Fibroblast of mammary gland (primary cell): ENCODE measurements around the gene DSCAML1.

Experiments used
- DNase-seq: peaks from one replicate; pipeline ENCODE4 v3.0.0-alpha.2; 2010; ENCODE audit warnings: low read depth
- H3K4me3 ChIP-seq: 2 replicates; pipeline ENCODE4 v1.5.1; 2011; ENCODE audit warnings: low read depth, mild to moderate bottlenecking, low read length, moderate library complexity; ENCODE audit not compliant: control insufficient read depth
- TF ChIP-seq, protein P1 (sequence below): conservative IDR thresholded peaks from 2 replicates; pipeline ENCODE4 v1.5.1; 2011; ENCODE audit warnings: low read depth, low read length, inconsistent platforms; ENCODE audit not compliant: control insufficient read depth, insufficient read depth

DSCAML1 gene

DNA sequence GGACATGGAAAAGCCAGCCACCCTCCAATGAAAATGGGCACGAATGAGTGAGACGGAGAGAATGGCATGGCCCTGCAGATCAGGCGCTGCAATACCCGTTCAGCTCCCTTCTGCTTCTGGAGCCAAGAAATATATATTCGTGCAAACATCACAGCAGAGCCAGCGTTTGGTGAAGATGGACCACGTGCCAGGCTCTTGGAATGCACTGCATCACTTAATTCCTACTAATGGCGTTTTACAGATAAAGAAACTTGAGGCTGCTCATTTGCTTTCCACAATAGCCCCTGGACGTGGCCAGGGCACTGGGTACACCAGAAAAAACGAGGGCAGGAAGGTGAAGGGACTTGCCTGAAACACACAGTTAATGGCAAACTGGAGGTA, 29.2 kb upstream of the DSCAML1 start:
- H3K4me3 ChIP-seq, result no peak overlapping the region
- DNase-seq, result no peak
- TF ChIP-seq, protein P1, sequence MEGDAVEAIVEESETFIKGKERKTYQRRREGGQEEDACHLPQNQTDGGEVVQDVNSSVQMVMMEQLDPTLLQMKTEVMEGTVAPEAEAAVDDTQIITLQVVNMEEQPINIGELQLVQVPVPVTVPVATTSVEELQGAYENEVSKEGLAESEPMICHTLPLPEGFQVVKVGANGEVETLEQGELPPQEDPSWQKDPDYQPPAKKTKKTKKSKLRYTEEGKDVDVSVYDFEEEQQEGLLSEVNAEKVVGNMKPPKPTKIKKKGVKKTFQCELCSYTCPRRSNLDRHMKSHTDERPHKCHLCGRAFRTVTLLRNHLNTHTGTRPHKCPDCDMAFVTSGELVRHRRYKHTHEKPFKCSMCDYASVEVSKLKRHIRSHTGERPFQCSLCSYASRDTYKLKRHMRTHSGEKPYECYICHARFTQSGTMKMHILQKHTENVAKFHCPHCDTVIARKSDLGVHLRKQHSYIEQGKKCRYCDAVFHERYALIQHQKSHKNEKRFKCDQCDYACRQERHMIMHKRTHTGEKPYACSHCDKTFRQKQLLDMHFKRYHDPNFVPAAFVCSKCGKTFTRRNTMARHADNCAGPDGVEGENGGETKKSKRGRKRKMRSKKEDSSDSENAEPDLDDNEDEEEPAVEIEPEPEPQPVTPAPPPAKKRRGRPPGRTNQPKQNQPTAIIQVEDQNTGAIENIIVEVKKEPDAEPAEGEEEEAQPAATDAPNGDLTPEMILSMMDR, result no peak

DNA sequence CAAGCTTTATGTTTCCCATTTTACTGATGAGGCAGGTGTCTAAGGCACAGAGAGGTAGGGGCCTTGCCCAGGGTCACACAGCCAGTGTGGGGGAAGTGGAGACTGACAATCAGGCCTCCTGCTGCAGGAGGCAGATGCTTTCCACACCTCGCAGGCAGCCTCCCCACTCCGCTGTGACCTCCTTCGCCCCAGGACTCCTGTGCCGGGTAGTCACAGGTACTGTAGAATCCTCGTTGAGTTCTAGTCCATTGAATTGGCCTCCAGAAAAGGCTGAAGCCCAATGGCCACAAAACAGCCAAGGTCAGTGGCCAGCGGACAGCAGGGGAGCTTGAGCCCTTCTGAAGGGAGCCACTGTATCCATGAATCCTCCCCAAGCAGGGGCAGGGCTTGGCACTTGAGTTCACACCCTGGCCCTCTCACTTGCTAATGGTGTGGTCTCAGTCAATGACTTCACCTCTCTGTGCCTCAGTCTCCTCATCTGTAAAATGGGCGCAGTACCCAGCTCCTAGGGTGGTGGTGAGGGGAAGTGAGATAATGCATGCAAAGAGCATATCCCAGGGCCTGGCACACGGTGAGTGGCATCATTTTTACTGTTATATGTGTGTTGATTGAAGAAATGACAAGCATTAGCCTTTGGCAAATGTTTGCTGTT, 28.6 kb upstream of the DSCAML1 start:
- no peak overlapping the region for H3K4me3 ChIP-seq
- TF ChIP-seq, protein P1, result no peak
- no peak for DNase-seq

DNA sequence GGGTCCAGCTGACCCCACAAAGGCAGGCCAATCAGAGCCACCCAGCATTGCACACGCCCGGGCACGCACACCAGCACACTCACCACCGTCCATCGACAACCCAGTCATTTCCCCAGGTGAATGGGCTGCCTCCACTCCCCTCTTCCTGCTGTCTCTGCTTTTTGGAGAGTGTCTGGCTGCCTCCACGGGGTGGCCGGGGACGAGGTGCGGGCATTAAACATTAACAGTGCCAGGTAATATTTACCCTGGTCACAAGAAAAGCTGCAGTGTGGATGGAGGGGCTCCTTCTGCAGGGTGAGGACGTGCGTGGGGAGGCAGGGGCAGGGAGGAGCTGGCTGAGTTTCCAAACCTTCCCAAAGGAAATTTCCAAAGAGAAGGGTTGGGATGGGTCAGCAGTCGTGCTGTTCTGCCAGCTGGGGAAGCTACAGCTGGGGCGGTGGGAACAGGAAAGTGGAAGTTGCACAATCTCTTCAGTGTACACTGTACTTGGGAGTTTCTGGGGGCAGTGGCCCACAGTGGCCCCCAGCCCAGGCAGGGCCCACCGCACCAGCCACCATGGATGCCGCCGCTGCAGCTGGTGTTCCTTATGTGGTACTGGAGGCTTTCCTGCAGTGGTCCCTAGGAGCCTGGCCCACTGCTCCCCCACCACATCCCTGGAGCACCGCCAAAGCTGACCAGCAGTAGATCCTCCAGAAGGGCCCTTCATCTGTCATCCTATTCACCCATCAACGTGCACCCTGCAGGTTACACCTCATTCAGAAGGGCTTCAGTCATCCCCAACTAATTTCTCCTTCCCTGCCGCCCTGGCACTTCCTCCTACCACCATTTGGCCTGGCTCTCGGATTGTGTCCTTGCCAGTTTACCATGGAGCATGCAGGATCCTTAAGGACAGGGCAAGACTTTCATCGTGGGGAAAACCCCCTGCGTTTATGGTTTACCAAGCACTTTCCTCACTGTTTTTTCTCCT, 27.8 kb upstream of the DSCAML1 start, which contains the start of gene FXYD2:
Gene FXYD2 (minus strand): TSS at position 174 of the 967 bp plus-strand sequence. CDS start 66 bp downstream, at position 108.
- no peak within 1 kb of the TSS for H3K4me3 ChIP-seq
- DNase-seq, result peak; percentile 51
- TF ChIP-seq, protein P1, result no peak

DNA sequence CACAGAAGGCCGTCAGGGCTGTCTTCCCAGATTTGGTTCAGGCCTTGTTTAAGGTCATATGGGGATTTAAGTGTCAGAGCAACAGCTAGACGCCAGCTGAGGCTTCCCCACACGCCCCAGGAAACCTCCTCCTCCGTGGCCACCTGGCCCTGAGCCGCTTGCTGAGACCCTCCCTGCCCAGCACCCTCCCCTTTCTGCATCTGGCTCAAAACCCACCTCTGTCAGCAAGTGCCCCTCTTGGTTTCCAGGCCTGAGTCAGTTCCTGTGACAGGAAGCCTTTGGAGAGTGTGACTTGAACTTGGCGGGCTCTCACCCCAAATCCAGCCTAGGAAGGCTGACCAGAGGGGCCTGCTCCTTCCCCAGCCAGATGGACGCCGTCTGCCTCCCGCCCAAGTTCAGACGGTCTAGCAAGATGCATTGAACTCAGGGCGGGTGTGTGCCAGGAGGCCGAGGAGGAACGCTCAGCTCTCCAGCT, 27.0 kb upstream of the DSCAML1 start:
- H3K4me3 ChIP-seq, result no peak overlapping the region
- DNase-seq, result peak; percentile 67
- TF ChIP-seq, protein P1, result no peak

DNA sequence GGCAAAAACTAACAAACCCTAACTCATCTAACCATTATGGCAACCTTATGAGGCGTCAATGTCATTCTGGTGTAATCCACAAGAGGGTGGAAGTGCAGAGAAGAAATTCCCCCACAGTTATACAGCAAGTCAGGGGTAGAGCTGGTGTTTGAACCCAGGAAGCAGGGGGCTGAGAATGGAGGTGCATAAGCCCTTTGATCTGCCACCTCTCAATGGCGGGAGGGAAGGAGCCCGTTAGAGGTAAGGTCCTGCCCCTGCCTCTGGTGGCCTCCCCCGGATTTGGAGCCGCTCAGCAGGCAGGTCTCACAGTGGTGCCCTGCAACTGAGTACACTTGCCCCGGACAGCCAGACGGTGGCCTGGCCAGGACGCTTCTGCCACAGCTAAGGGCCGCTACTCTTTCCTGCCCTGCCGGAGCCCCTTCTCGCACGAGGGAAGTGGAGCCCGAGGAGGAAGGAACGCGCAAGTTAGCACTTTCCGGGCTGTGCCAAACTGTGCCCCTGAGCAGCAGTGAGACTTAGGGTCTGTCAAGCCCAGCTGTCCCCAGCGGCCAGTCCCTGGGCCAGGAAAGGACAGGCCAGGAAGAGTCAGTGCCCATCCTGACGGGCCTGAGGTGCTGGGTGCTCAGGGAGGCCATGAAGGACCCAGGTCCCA, 26.4 kb upstream of the DSCAML1 start:
- DNase-seq, result no peak
- no peak overlapping the region for H3K4me3 ChIP-seq
- TF ChIP-seq, protein P1, result no peak
